CD14-positive monocyte (primary cell): ENCODE results near the gene PKD1L1. TPM values are rescaled to one million over a fixed set of nuclear protein-coding genes. Genes with fewer than 3 reads are reported as not detected.
"Not testable (repeated sequence)": the region's sequence is repeated elsewhere in the genome, so short reads cannot be mapped to it uniquely, and the experiment has no call there.

Source experiments
- DNase-seq, 3 donors: peaks; one replicate each; pipeline ENCODE4 v3.0.0-alpha.2; 2011 to 2022
- H2AFZ ChIP-seq: 2 replicates; pipeline ENCODE4 v1.6.0; 2012; ENCODE audit warnings: mild to moderate bottlenecking, low read depth, low read length, inconsistent platforms; ENCODE audit not compliant: insufficient read depth, poor library complexity, severe bottlenecking
- H3K27ac ChIP-seq, 2 donors: 1 replicate in 1 of 2; 2 replicates in 1 of 2; pipeline ENCODE4 v1.5.1; 2012 to 2013; ENCODE audit warnings: low read length in 2 of 2, control low read depth in 1 of 2, inconsistent platforms in 1 of 2, low read depth in 1 of 2, mild to moderate bottlenecking in 1 of 2
- H3K27me3 ChIP-seq, 2 donors: one replicate each; pipeline versions ENCODE4 v1.6.0 to v1.6.1; 2011 to 2013; ENCODE audit warnings: low read length in 2 of 2; ENCODE audit not compliant: control insufficient read depth in 2 of 2, insufficient read depth in 2 of 2
- H3K36me3 ChIP-seq, 2 donors: replicated peaks in 1 of 2; 1 replicate in 1 of 2; 2 replicates in 1 of 2; pipeline versions ENCODE4 v1.5.1 to v1.6.1; 2012 to 2013; ENCODE audit warnings: low read length in 2 of 2, control low read depth in 1 of 2, inconsistent platforms in 1 of 2, mild to moderate bottlenecking in 1 of 2; ENCODE audit not compliant: insufficient read depth in 2 of 2, control insufficient read depth in 1 of 2
- H3K4me1 ChIP-seq, 2 donors: 1 replicate in 1 of 2; 2 replicates in 1 of 2; pipeline versions ENCODE4 v1.5.1 to v1.6.1; 2012 to 2013; ENCODE audit warnings: low read length in 2 of 2, control low read depth in 1 of 2, inconsistent platforms in 1 of 2, mild to moderate bottlenecking in 1 of 2, moderate library complexity in 1 of 2; ENCODE audit not compliant: insufficient read depth in 2 of 2, control insufficient read depth in 1 of 2
- H3K4me2 ChIP-seq: replicated peaks from 2 replicates; pipeline ENCODE3; 2012; ENCODE audit warnings: low read length, moderate library complexity, mild to moderate bottlenecking; ENCODE audit not compliant: poor library complexity, severe bottlenecking; ENCODE audit errors: extremely low read depth
- H3K4me3 ChIP-seq, 3 experiments: fragments of 200-600 bp in 1 of 3; sonication (generic) in 1 of 3; replicated peaks in 1 of 3; 1 replicate in 2 of 3; 2 replicates in 1 of 3; pipeline ENCODE4 v1.5.1; 2011 to 2013; ENCODE audit warnings: low read length in 3 of 3, mild to moderate bottlenecking in 3 of 3, control low read depth in 2 of 3, low read depth in 2 of 3, inconsistent platforms in 1 of 3, moderate library complexity in 1 of 3
- H3K79me2 ChIP-seq: 2 replicates; pipeline ENCODE4 v1.6.0; 2012; ENCODE audit warnings: mild to moderate bottlenecking, control low read depth, inconsistent platforms, low read length, moderate library complexity; ENCODE audit not compliant: insufficient read depth
- H3K9ac ChIP-seq: 2 replicates; pipeline ENCODE4 v1.6.0; 2017; ENCODE audit warnings: low read length, mild to moderate bottlenecking; ENCODE audit not compliant: insufficient read depth, poor library complexity, severe bottlenecking
- H3K9me3 ChIP-seq, 2 donors: replicated peaks in 1 of 2; 1 replicate in 1 of 2; 2 replicates in 1 of 2; pipeline versions ENCODE4 v1.5.1 to v1.6.1; 2012 to 2013; ENCODE audit warnings: low read length in 2 of 2, control low read depth in 1 of 2; ENCODE audit not compliant: control insufficient read depth in 1 of 2, insufficient read depth in 1 of 2
- H4K20me1 ChIP-seq: 2 replicates; pipeline ENCODE4 v1.6.0; 2012; ENCODE audit warnings: mild to moderate bottlenecking, low read length, control low read depth, moderate library complexity; ENCODE audit not compliant: insufficient read depth
- H3K27ac Mint-ChIP-seq, 7 donors: one replicate each; pipeline ENCODE4 v1.8.0; 2020; ENCODE audit warnings: mild to moderate bottlenecking in 7 of 7, mixed read lengths in 7 of 7, moderate library complexity in 6 of 7, inconsistent platforms in 2 of 7
- H3K27me3 Mint-ChIP-seq, 3 donors: one replicate each; pipeline ENCODE4 v1.8.0; 2021 to 2022; ENCODE audit warnings: low read depth in 3 of 3, mild to moderate bottlenecking in 3 of 3, mixed read lengths in 3 of 3, moderate library complexity in 3 of 3, inconsistent platforms in 1 of 3
- H3K36me3 Mint-ChIP-seq, 2 donors: one replicate each; pipeline ENCODE4 v1.8.0; 2020; ENCODE audit warnings: mixed read lengths in 2 of 2, inconsistent platforms in 1 of 2, mild to moderate bottlenecking in 1 of 2
- H3K4me1 Mint-ChIP-seq: one replicate; pipeline ENCODE4 v1.8.0; 2020; ENCODE audit warnings: mild to moderate bottlenecking, mixed read lengths
- H3K4me3 Mint-ChIP-seq, 2 donors: one replicate each; pipeline ENCODE4 v1.8.0; 2020; ENCODE audit warnings: mild to moderate bottlenecking in 2 of 2, mixed read lengths in 2 of 2, moderate library complexity in 1 of 2
- H3K9me3 Mint-ChIP-seq, 7 donors: one replicate each; pipeline ENCODE4 v1.8.0; 2020 to 2022; ENCODE audit warnings: mixed read lengths in 7 of 7, mild to moderate bottlenecking in 6 of 7, moderate library complexity in 6 of 7, inconsistent platforms in 2 of 7
- CTCF ChIP-seq: fragments of 200-600 bp; IDR thresholded peaks from one replicate; pipeline ENCODE4 v1.8.0; 2022; ENCODE audit warnings: antibody characterized with exemption, mild to moderate bottlenecking
- WGBS: methylation state at CpG from one replicate; pipeline ENCODE4 v1.1.5; 2013; ENCODE audit warnings: missing lambda C conversion rate; ENCODE audit not compliant: insufficient coverage; 5-methylcytosine and 5-hydroxymethylcytosine counted together
- intact Hi-C, 2 donors: fragments of 100-400 bp; cut with micrococcal nuclease; formaldehyde crosslinking; loops; one replicate each; pipeline versions ENCODE4 v1.15.0 to v1.15.1; 2023
- polyA plus RNA-seq, 3 donors: library from polyadenylated mRNA; depleted of rRNA in 1 of 3; unstranded in 2 of 3; stranded (reverse) in 1 of 3; fragments of 300-500 nt in 2 of 3; fragments of >200 nt in 1 of 3; fragmentation: Illumina TruSeq in 2 of 3; gene quantifications; 1 replicate in 2 of 3; 2 replicates in 1 of 3; pipeline ENCODE4 v1.2.3, GENCODE V29; 2012 to 2021

The PKD1L1 gene
- polyA plus RNA-seq, 3 donors: 0.19 TPM; not detected in 2

- peaks cover 0 to 3% (median 0%) of the 10 kb centered on the region in 3 donors for H3K27me3 Mint-ChIP-seq
- Histone ChIP-seq H3K36me3 (no peaks in the 10 kb centered on the region), H3K4me2 (peak overlapping the region; percentile 97), H3K79me2 (no peaks in the 10 kb centered on the region), H4K20me1 (no peaks in the 10 kb centered on the region), H3K4me3 (peak overlapping the region in 1 of 3 experiments; percentile 87), H3K4me1 (peaks cover 6 to 12% of the 10 kb centered on the region in 2 donors), H3K27me3 (no peaks in the 10 kb centered on the region), H2AFZ (peak overlapping the region; percentile 94), H3K9me3 (no peaks in the 10 kb centered on the region), H3K9ac (peak overlapping the region; percentile 47), H3K27ac (peak overlapping the region in 1 of 2 donors; percentile 83)
- H3K4me3 Mint-ChIP-seq: peak overlapping the region; percentile 97 to 100
- H3K36me3 Mint-ChIP-seq: no peaks in the 10 kb centered on the region
- intact Hi-C loops: loop anchor here in 1 of 2 donors (5.0 kb wide), 1 partner anchor 116 kb away; no protein-coding TSS in a partner anchor
- H3K9me3 Mint-ChIP-seq: peaks cover 0 to 4% (median 0%) of the 10 kb centered on the region in 7 donors
- DNase-seq: no peak
- H3K27ac Mint-ChIP-seq: peak overlapping the region in 6 of 7 donors; percentile 77 to 95 (median 91)
- no CpG with 5 or more reads among the region's 1 CpG for WGBS
- TF ChIP-seq CTCF: no peak
- H3K4me1 Mint-ChIP-seq: peaks cover 18% of the 10 kb centered on the region
Measured at GRCh38 chr7:47991270-47991669, 43.0 kb upstream of the PKD1L1 start.

GRCh38 chr7:47990592-47990991 lies 42.3 kb upstream of the PKD1L1 start:
- H3K27ac ChIP-seq: no peak overlapping the region
- Mint-ChIP-seq H3K27me3 (peaks cover 0 to 3% (median 0%) of the 10 kb centered on the region in 3 donors), H3K4me1 (peaks cover 18% of the 10 kb centered on the region), H3K9me3 (peaks cover 0 to 4% (median 0%) of the 10 kb centered on the region in 7 donors), H3K36me3 (no peaks in the 10 kb centered on the region), H3K4me3 (no peak overlapping the region), H3K27ac (peak overlapping the region in 1 of 7 donors; percentile 32)
- no peaks in the 10 kb centered on the region for H4K20me1 ChIP-seq
- H3K36me3 ChIP-seq: no peaks in the 10 kb centered on the region
- no CpG with 5 or more reads among the region's 5 CpGs for WGBS
- H2AFZ ChIP-seq: peak overlapping the region; percentile 94
- H3K9me3 ChIP-seq: no peaks in the 10 kb centered on the region
- no peak overlapping the region for H3K4me2 ChIP-seq
- TF ChIP-seq CTCF: no peak
- no peak for DNase-seq
- H3K4me1 ChIP-seq: peaks cover 6 to 12% of the 10 kb centered on the region in 2 donors
- H3K9ac ChIP-seq: no peak overlapping the region
- intact Hi-C loops: loop anchor here in 1 of 2 donors (5.0 kb wide), 1 partner anchor 117 kb away; no protein-coding TSS in a partner anchor
- no peaks in the 10 kb centered on the region for H3K79me2 ChIP-seq
- no peaks in the 10 kb centered on the region for H3K27me3 ChIP-seq
- no peak overlapping the region for H3K4me3 ChIP-seq

- DNase-seq, H3K79me2 ChIP-seq, H3K27ac Mint-ChIP-seq, H3K27ac ChIP-seq, H3K4me3 ChIP-seq, H3K36me3 Mint-ChIP-seq, H3K27me3 Mint-ChIP-seq, H2AFZ ChIP-seq, H3K36me3 ChIP-seq, H3K27me3 ChIP-seq, H3K4me3 Mint-ChIP-seq, H3K9ac ChIP-seq, H4K20me1 ChIP-seq, H3K9me3 ChIP-seq, H3K9me3 Mint-ChIP-seq, H3K4me2 ChIP-seq: not testable (repeated sequence)
- intact Hi-C loops: loop anchor here in 1 of 2 donors (5.0 kb wide), 1 partner anchor 117 kb away; no protein-coding TSS in a partner anchor
- H3K4me1 Mint-ChIP-seq: peaks cover 18% of the 10 kb centered on the region
- WGBS: 21% methylated on average over 2 of the region's 10 CpGs
- peaks cover 6 to 12% of the 10 kb centered on the region in 2 donors for H3K4me1 ChIP-seq
Measured at GRCh38 chr7:47989607-47990400, 41.5 kb upstream of the PKD1L1 start.
